AG09309 (cell line): Measurements from ENCODE around the gene C4B.
"Not testable (repeated sequence)": the region's sequence is repeated elsewhere in the genome, so short reads cannot be mapped to it uniquely, and the experiment has no call there.

Source experiments
- DNase-seq: peaks from one replicate; pipeline ENCODE4 v3.0.0-alpha.2; 2010; ENCODE audit warnings: low read depth
- H3K4me3 ChIP-seq: 2 replicates; pipeline ENCODE4 v1.5.1; 2011; ENCODE audit warnings: mild to moderate bottlenecking, low read depth, low read length, moderate library complexity; ENCODE audit not compliant: control insufficient read depth
- CTCF ChIP-seq: IDR thresholded peaks from 2 replicates; pipeline ENCODE4 v1.5.1; 2011; ENCODE audit warnings: mild to moderate bottlenecking, low read depth, low read length, inconsistent platforms; ENCODE audit not compliant: insufficient read depth, control insufficient read depth; ENCODE audit errors: missing control alignments

Gene C4B

DNA sequence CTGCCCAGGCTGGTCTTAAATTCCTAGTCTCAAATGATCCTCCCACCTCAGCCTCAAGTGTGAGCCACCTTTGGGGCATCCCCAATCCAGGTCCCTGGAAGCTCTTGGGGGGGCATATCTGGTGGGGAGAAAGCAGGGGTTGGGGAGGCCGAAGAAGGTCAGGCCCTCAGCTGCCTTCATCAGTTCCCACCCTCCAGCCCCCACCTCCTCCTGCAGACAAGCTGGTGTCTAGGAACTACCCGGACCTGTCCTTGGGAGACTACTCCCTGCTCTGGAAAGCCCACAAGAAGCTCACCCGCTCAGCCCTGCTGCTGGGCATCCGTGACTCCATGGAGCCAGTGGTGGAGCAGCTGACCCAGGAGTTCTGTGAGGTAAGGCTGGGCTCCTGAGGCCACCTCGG is 24.3 kb downstream of the C4B start:
- not testable (repeated sequence) for DNase-seq, H3K4me3 ChIP-seq

DNA sequence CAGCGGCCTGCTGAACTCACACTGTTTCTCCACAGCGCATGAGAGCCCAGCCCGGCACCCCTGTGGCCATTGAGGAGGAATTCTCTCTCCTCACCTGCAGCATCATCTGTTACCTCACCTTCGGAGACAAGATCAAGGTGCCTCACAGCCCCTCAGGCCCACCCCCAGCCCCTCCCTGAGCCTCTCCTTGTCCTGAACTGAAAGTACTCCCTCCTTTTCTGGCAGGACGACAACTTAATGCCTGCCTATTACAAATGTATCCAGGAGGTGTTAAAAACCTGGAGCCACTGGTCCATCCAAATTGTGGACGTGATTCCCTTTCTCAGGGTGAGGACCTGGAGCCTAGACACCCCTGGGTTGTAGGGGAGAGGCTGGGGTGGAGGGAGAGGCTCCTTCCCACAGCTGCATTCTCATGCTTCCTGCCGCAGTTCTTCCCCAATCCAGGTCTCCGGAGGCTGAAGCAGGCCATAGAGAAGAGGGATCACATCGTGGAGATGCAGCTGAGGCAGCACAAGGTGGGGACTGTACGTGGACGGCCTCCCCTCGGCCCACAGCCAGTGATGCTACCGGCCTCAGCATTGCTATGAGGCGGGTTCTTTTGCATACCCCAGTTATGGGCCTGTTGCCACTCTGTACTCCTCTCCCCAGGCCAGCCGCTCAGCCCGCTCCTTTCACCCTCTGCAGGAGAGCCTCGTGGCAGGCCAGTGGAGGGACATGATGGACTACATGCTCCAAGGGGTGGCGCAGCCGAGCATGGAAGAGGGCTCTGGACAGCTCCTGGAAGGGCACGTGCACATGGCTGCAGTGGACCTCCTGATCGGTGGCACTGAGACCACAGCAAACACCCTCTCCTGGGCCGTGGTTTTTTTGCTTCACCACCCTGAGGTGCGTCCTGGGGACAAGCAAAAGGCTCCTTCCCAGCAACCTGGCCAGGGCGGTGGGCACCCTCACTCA is 25.0 kb downstream of the C4B start:
- H3K4me3 ChIP-seq, DNase-seq: not testable (repeated sequence)

- H3K4me3 ChIP-seq, result not testable (repeated sequence)
Measured at GRCh38 chr6:32040299-32041049, 25.9 kb downstream of the C4B start.

DNA sequence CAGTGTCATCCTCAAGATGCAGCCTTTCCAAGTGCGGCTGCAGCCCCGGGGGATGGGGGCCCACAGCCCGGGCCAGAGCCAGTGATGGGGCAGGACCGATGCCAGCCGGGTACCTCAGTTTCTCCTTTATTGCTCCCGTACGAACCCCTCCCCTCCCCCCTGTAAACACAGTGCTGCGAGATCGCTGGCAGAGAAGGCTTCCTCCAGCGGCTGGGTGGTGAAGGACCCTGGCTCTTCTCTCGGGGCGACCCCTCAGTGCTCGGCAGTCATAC is 26.4 kb downstream of the C4B start:
- H3K4me3 ChIP-seq, DNase-seq: not testable (repeated sequence)

More at GRCh38 chr6:32040299-32041049, 25.9 kb downstream of the C4B start:
- DNase-seq, result not testable (repeated sequence)

DNA sequence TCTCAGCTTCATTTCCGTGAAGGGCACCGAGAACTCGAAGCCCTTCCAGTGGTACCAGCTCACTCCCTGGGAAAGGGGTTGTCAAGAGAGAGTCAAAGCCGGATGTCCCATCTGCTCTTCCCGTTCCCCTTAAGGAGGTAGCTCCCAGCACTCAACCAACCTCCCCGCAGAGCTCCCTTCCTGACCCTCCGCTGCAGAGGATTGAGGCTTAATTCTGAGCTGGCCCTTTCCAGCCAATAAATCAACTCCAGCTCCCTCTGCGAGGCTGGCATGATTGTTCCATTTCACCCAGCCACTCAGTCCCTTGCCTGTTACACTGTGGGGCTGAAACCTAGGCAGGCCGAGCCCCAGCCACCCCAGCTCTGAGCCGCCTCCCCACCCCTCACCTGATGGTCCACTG is 26.8 kb downstream of the C4B start:
- not testable (repeated sequence) for DNase-seq, H3K4me3 ChIP-seq

GRCh38 chr6:32042276-32042675 is 27.7 kb downstream of the C4B start:
- not testable (repeated sequence) for DNase-seq, H3K4me3 ChIP-seq

DNA sequence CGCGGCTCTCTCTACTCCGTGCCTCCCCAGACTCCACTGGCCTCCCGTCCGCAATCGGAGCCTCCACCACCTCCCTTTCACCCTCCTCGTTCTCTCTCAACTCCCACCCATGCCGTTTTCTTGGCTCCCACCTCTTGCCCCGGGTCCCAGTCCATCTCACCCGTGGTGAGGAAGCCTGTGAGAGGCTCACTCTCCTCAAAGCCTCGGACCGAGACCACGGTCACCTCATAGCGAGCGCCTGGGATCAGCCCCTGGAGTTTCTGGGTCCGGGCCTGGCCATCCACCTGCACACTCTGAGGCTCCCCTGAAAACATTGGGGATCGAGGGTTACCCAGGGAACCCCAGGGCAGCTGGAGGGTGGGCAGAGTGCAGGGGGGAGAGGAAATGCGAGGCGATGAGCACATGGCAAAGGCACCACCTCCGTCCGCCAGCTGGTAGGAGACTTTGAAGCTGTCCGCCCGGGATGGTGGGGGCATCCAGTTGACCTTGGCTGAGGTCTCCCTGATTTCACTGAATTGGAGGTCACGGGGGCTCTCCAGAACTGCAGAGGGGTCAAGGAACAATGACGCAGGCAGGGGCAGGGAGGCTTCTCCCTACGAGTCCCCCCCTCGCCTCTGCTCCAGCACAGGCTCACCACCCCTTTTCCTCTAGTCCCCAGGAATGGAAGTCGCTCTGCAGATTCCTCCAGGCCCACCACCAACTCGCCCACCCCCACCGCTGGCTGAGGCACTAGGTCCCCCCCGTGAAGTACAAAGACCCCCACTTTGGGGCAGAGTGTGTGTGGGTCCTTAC is 29.2 kb downstream of the C4B start:
- not testable (repeated sequence) for H3K4me3 ChIP-seq, DNase-seq

DNA sequence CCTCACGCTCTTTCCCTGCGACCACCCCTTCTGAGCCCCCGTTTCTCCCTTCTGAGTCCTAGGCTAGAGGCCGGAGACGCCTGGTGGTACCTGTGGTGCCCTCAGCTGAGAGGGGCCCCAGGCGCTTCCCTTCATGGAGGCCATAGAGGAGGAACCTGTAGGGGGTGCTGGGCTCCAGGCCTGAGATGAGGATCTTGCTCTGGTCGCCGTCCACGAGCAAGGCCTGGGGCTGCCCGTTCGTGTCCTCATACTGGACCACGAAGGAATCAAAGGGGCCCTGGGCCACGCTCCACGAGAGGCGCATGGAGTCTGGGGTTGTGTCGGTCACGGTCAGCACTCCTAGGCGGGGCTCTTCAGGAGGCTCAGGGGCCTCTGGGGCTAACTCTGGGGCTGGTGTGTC is 30.3 kb downstream of the C4B start:
- not testable (repeated sequence) for DNase-seq, H3K4me3 ChIP-seq

GRCh38 chr6:32045811-32046449 is 31.3 kb downstream of the C4B start:
- DNase-seq, result no peak
- H3K4me3 ChIP-seq, result no peak overlapping the region
- TF ChIP-seq CTCF, result no peak

GRCh38 chr6:32046450-32047083 is 32.0 kb downstream of the C4B start:
- no peak overlapping the region for H3K4me3 ChIP-seq
- no peak for TF ChIP-seq CTCF
- DNase-seq, result no peak
